HAP-1 (cell line): Measurements from ENCODE around the gene NRG3.
A peak's percentile ranks its signal among the peaks of the same experiment; 100 is the strongest.

ENCODE experiments used
- DNase-seq, 2 experiments: peaks; one replicate each; pipeline ENCODE4 v3.0.0-alpha.2; 2016 to 2020; ENCODE audit warnings: low spot score in 2 of 2
- H3K27me3 ChIP-seq: fragments of 250-450 bp; sonication (Bioruptor Pico); 2 replicates; pipeline ENCODE4 v1.5.1; 2020; ENCODE audit warnings: low read depth, mild to moderate bottlenecking, moderate library complexity
- H3K36me3 ChIP-seq: fragments of 250-450 bp; sonication (Bioruptor Pico); replicated peaks from 2 replicates; pipeline ENCODE4 v1.5.1; 2020; ENCODE audit warnings: mild to moderate bottlenecking
- H3K4me1 ChIP-seq: fragments of 250-450 bp; sonication (Bioruptor Pico); 2 replicates; pipeline ENCODE4 v1.5.1; 2020; ENCODE audit warnings: mild to moderate bottlenecking
- H3K4me3 ChIP-seq: fragments of 250-450 bp; sonication (Bioruptor Pico); 2 replicates; pipeline ENCODE4 v1.5.1; 2020; ENCODE audit warnings: mild to moderate bottlenecking, moderate library complexity
- H3K9me3 ChIP-seq: fragments of 250-450 bp; sonication (Bioruptor Pico); 2 replicates; pipeline ENCODE4 v1.5.1; 2020; ENCODE audit warnings: mild to moderate bottlenecking, moderate library complexity
- in situ Hi-C: fragments of 300-500 bp; cut with MboI; formaldehyde crosslinking; loops from 3 replicates; pipeline ENCODE4 v1.14.3; 2020; ENCODE audit warnings: low sequenced_read_pairs, inconsistent platforms, mixed read lengths

NRG3 gene

DNA sequence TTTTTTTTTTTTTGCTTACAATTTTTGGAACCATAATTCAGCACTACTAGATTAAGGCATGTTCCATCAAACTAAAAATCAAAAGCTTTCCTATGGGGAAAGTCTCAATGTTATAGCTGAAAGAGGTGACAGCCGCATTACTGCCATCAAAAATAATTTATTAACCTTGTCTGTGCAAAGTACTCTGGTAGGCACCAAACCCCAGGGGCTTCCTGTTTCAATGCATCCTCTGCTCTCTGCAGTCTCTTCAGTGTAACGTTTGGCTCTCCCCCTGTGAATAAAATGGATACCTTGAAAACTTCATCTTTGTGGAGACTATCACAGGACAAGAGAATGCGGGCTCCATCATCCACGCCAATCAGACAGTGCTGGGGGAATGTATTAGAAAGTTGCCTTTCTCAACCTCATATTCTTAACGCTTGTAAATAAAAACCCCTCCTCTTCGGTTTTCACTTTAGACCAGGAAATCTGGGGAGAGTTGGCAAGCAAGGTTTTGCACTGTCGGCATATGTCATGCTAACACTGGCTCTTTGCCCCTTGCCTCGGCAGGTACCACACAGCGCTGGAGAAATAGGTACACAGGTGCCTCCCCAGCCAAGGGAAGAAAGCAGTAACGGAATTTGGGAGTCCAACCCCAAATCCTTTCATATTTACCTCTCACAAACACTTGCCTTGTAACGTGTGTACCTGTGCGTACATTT, 1.6 kb upstream of the NRG3 start:
- DNase-seq, result no peak
- H3K4me3 ChIP-seq, result no peak overlapping the region
- in situ Hi-C loops, result no loop called here
- H3K4me1 ChIP-seq, result no peaks in the 10 kb centered on the region
- H3K9me3 ChIP-seq, result no peaks in the 10 kb centered on the region
- H3K27me3 ChIP-seq, result peaks cover 10% of the 10 kb centered on the region
- H3K36me3 ChIP-seq, result no peaks in the 10 kb centered on the region

DNA sequence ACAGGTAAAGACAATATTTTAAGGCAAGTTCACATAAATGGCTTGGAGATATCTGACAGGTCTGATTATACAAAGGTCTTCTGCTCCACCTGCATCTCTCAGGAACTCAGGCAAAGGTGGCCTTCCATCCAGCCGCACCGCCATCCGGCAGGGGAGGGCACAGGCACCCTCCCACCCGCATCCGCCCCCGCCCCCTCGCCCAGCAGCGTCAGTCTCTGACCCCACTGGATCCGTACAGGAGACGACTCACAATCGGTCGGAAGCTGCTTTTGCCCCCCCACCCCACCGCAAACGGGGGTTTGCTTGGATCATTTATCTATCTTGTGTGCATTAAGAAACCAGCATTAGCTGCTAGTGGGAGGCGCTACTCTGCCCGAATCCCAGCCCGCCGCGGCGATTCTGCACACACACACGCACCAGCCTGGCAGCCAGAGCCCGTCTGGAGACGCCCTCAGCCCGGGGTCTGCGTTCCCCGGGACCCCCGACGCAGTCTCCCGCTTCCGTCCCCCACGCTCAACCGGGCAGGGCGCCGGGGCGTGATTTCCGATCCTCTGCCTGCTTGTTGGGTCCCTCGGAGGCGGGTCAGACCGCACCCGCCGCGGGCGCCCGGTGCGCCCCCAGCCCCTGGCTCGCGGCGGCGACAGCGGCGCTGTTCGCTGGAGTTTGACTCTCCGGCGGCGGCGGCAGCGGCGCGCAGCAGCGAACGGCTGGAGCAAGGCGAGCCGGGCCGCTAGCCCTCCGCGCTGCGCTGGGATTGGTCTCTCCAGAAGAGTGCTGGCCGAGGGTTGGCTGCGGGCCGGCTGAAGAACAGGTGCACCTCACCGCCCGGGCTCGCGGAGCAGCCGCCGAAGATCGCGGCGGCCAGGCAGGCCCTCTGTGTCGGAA, 820 bp upstream of the NRG3 start:
- Histone ChIP-seq H3K4me1 (no peaks in the 10 kb centered on the region), H3K4me3 (no peak overlapping the region), H3K36me3 (no peaks in the 10 kb centered on the region), H3K27me3 (peaks cover 10% of the 10 kb centered on the region), H3K9me3 (no peaks in the 10 kb centered on the region)
- DNase-seq, result peak in 1 of 2 experiments; percentile 38
- in situ Hi-C loops, result no loop called here

DNA sequence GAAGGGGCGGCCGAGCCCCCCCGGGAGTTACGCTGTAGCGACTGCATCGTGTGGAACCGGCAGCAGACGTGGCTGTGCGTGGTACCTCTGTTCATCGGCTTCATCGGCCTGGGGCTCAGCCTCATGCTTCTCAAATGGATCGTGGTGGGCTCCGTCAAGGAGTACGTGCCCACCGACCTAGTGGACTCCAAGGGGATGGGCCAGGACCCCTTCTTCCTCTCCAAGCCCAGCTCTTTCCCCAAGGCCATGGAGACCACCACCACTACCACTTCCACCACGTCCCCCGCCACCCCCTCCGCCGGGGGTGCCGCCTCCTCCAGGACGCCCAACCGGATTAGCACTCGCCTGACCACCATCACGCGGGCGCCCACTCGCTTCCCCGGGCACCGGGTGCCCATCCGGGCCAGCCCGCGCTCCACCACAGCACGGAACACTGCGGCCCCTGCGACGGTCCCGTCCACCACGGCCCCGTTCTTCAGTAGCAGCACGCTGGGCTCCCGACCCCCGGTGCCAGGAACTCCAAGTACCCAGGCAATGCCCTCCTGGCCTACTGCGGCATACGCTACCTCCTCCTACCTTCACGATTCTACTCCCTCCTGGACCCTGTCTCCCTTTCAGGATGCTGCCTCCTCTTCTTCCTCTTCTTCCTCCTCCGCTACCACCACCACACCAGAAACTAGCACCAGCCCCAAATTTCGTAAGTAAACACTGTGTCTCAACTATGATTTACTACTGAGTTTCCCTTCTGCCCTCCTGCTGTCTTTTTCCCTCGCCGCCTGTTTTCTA, 666 bp downstream of the NRG3 start:
- no peak for DNase-seq
- Histone ChIP-seq H3K27me3 (peaks cover 10% of the 10 kb centered on the region), H3K4me1 (no peaks in the 10 kb centered on the region), H3K9me3 (no peaks in the 10 kb centered on the region), H3K4me3 (no peak overlapping the region), H3K36me3 (no peaks in the 10 kb centered on the region)
- in situ Hi-C loops, result no loop called here

DNA sequence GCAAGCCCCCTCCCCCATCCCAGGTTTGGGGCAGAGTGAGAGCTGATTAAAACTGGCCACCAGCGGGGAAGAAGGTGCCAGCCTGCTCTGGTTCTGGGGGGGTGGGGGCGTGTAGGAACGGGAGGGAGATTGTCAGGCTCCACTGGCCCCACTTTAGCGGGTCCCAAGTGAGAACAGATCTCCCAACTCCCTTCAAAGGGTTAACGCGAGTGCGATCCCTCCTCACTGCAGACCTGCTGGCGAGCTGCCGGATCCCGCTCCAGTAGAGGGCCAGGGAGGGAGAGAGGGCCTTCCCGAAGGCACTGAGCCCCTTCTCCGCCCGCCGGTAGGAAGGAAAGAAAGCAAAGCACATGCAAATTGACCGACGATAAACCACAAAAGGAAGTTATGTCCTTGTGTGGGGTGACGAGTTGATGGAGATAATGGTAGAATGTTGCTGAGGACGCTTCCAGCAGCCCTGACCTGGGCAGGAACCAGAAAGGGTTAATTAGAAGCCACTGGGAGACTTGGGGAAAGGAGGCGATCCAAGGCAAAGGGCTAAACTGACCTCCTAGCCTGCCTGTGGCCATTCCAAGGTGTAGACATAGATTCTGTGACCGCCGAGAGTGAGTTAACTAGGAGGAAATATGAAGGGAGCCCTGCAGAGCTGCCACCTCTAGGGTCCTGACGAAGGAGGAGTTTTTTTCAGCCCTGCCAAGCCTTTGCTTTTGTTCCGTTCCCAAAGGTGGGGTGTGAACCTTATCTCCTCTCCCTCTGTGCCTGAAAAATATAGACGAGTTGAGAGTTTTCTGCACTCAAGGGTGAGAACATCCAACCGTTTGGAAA, 1.5 kb downstream of the NRG3 start:
- in situ Hi-C loops, result no loop called here
- no peaks in the 10 kb centered on the region for H3K36me3 ChIP-seq
- H3K9me3 ChIP-seq, result no peaks in the 10 kb centered on the region
- H3K4me1 ChIP-seq, result no peaks in the 10 kb centered on the region
- H3K27me3 ChIP-seq, result peaks cover 10% of the 10 kb centered on the region
- no peak overlapping the region for H3K4me3 ChIP-seq
- DNase-seq, result no peak

DNA sequence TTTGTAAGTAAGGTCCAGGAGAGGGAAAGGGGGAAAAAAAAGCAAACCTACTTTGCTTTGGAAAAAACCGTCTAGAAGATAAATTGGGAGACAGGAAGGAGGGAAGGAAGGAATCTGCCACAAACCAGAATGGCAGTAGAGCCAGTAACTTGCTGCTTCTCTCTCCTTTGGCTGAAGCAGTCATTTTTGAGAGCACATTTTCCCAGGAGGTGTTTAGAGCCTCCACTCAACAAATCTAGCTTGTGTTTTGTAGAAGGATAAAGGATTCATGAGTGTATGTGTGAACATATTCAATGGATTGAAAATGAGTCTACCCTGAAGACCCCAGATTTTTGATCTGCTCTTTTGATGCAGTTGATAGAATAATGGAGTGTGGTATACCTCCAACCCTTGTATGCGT, 2.6 kb downstream of the NRG3 start:
- in situ Hi-C loops, result no loop called here
- no peaks in the 10 kb centered on the region for H3K9me3 ChIP-seq
- no peak overlapping the region for H3K4me3 ChIP-seq
- H3K27me3 ChIP-seq, result peaks cover 10% of the 10 kb centered on the region
- DNase-seq, result no peak
- no peaks in the 10 kb centered on the region for H3K4me1 ChIP-seq
- H3K36me3 ChIP-seq, result no peaks in the 10 kb centered on the region

DNA sequence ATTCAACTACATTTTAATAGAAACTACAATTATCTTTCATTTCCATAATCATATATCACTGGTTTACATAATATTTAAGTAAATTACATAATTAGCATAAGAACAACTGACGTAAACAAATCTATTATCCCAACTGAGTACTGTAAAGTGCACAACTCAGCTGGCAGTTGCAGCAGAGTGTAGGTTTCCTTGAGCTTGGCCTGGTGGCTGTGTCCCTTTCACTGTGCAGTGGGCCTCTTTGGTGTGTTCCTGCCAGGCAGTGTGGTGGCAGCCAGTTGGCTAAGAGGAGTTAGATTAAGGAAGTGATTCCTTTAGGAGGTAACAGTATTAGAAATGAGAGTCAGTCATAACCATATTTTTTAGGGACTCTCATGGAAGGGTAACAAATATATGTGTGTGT, 7.0 kb downstream of the NRG3 start:
- no peaks in the 10 kb centered on the region for H3K36me3 ChIP-seq
- H3K27me3 ChIP-seq, result no peaks in the 10 kb centered on the region
- in situ Hi-C loops, result no loop called here
- no peaks in the 10 kb centered on the region for H3K4me1 ChIP-seq
- DNase-seq, result no peak
- no peak overlapping the region for H3K4me3 ChIP-seq
- no peaks in the 10 kb centered on the region for H3K9me3 ChIP-seq

GRCh38 chr10:81884856-81885255, 9.9 kb downstream of the NRG3 start:
- Histone ChIP-seq H3K27me3 (no peaks in the 10 kb centered on the region), H3K4me3 (no peak overlapping the region), H3K36me3 (no peaks in the 10 kb centered on the region), H3K4me1 (no peaks in the 10 kb centered on the region), H3K9me3 (no peaks in the 10 kb centered on the region)
- in situ Hi-C loops, result no loop called here
- DNase-seq, result no peak

DNA sequence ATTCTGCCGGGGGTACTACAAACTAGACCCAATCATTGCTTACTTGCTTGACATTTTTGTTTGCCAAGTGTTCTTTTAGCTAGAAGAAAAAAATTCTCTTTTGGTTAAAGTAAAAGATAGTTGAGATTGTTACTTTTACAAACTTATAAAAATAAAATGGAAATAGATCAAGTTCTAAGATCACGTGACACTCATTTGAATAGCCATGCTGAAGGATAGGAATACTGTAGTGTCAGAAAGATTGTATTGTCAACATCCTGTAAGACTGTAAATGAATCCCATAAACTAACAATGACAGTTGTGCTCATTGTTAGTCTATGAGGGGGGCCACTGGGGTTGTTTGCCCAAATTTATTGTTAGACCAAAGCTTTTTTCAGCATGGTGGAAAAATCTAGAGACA, 10.5 kb downstream of the NRG3 start:
- no peak for DNase-seq
- no peak overlapping the region for H3K4me3 ChIP-seq
- H3K9me3 ChIP-seq, result no peaks in the 10 kb centered on the region
- H3K36me3 ChIP-seq, result no peaks in the 10 kb centered on the region
- no peaks in the 10 kb centered on the region for H3K27me3 ChIP-seq
- H3K4me1 ChIP-seq, result no peaks in the 10 kb centered on the region
- in situ Hi-C loops, result no loop called here

DNA sequence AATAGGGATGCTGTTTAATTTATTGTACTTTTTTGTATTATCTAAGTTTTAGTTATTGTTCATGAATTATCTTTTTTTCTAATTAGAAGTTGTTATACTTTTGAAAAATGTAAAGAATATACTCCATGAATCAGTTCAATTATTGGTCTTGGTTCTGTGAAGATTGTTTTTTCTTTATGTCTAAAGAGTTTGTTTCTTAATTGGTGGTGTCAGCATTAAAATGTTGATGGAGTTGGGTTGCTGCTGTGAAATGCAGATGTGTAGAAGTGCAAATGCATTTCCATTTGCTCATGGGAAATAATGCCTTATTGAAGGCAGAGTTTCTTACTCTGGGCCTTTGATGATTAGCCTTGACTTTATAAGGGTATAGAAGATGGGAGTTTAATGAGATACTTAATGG, 11.9 kb downstream of the NRG3 start:
- in situ Hi-C loops, result no loop called here
- H3K4me1 ChIP-seq, result no peaks in the 10 kb centered on the region

GRCh38 chr10:81889181-81889769, 14.3 kb downstream of the NRG3 start:
- H3K4me1 ChIP-seq, result no peaks in the 10 kb centered on the region
- no peaks in the 10 kb centered on the region for H3K36me3 ChIP-seq
- in situ Hi-C loops, result no loop called here
- no peaks in the 10 kb centered on the region for H3K27me3 ChIP-seq
- H3K4me3 ChIP-seq, result no peak overlapping the region
- H3K9me3 ChIP-seq, result no peaks in the 10 kb centered on the region
- no peak for DNase-seq

More for the DNA sequence above, 11.9 kb downstream of the NRG3 start:
- Histone ChIP-seq H3K27me3 (no peaks in the 10 kb centered on the region), H3K36me3 (no peaks in the 10 kb centered on the region), H3K4me3 (no peak overlapping the region), H3K9me3 (no peaks in the 10 kb centered on the region)
- no peak for DNase-seq

GRCh38 chr10:81894616-81895015, 19.6 kb downstream of the NRG3 start:
- no peaks in the 10 kb centered on the region for H3K4me1 ChIP-seq
- no peak for DNase-seq
- H3K4me3 ChIP-seq, result no peak overlapping the region
- H3K36me3 ChIP-seq, result no peaks in the 10 kb centered on the region
- H3K9me3 ChIP-seq, result no peaks in the 10 kb centered on the region
- in situ Hi-C loops, result no loop called here
- no peaks in the 10 kb centered on the region for H3K27me3 ChIP-seq

- H3K4me1 ChIP-seq, result no peaks in the 10 kb centered on the region
- in situ Hi-C loops, result no loop called here
- DNase-seq, result no peak
- no peaks in the 10 kb centered on the region for H3K9me3 ChIP-seq
- H3K36me3 ChIP-seq, result no peaks in the 10 kb centered on the region
- no peaks in the 10 kb centered on the region for H3K27me3 ChIP-seq
- H3K4me3 ChIP-seq, result no peak overlapping the region
Measured at GRCh38 chr10:81898518-81898917, 23.5 kb downstream of the NRG3 start.

GRCh38 chr10:81900989-81901388, 26.0 kb downstream of the NRG3 start:
- in situ Hi-C loops, result no loop called here
- no peaks in the 10 kb centered on the region for H3K9me3 ChIP-seq
- H3K4me3 ChIP-seq, result no peak overlapping the region
- H3K27me3 ChIP-seq, result no peaks in the 10 kb centered on the region
- no peaks in the 10 kb centered on the region for H3K4me1 ChIP-seq
- no peak for DNase-seq
- no peaks in the 10 kb centered on the region for H3K36me3 ChIP-seq
